GM10266 (cell line): ENCODE measurements around the gene TBCK.

ENCODE experiments used
- DNase-seq: peaks from one replicate; pipeline ENCODE4 v3.0.0; 2012; ENCODE audit errors: extremely low spot score
- TF ChIP-seq, protein P1 (sequence below): IDR thresholded peaks from 2 replicates; pipeline ENCODE4 v1.5.1; 2012; ENCODE audit warnings: mild to moderate bottlenecking, low read depth; ENCODE audit not compliant: control insufficient read depth, insufficient read depth; ENCODE audit errors: missing control alignments

Gene TBCK

GRCh38 chr4:106160560-106160959 lies 155.4 kb downstream of the TBCK start:
- no peak for DNase-seq
- TF ChIP-seq, protein P1, sequence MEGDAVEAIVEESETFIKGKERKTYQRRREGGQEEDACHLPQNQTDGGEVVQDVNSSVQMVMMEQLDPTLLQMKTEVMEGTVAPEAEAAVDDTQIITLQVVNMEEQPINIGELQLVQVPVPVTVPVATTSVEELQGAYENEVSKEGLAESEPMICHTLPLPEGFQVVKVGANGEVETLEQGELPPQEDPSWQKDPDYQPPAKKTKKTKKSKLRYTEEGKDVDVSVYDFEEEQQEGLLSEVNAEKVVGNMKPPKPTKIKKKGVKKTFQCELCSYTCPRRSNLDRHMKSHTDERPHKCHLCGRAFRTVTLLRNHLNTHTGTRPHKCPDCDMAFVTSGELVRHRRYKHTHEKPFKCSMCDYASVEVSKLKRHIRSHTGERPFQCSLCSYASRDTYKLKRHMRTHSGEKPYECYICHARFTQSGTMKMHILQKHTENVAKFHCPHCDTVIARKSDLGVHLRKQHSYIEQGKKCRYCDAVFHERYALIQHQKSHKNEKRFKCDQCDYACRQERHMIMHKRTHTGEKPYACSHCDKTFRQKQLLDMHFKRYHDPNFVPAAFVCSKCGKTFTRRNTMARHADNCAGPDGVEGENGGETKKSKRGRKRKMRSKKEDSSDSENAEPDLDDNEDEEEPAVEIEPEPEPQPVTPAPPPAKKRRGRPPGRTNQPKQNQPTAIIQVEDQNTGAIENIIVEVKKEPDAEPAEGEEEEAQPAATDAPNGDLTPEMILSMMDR: no peak

DNA sequence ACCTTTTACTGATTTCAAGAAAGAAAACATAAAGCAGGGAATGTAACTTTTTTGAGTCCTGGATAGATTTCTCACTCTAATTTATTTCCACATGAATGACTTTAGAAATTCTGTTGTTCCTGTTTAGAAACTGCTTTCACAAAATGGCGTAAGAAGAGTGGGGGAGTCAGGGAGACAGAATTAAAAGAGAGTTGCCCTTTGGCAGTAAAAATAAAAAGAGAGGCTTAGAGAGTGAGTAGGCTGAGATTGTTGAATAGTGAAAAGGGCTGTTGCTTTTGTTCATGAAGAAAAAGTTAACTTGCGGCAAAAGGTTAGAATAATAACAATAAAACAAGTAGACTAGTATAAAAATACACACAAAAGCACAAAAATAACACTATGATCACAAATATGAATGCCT lies 166.1 kb downstream of the TBCK start:
- DNase-seq: no peak
- TF ChIP-seq, protein P1: no peak

DNA sequence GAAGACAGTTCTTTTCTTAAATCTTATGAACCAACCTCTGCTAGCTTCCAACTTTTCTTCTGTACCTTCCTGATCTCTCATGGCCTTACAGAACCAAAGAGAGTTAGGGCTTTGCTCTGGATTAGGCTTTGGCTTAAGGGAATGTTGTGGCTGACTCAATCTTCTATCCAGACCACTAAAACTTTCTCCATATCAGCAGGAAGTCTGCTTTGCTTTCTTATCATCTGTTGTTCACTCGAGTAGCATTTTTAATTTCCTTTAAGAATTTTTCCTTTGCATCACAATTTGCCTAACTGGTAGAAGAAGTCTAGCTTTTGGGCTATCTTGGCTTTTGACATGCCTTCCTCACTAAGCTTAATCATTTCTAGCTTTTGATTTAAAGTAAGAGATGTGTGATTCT lies 167.0 kb downstream of the TBCK start:
- TF ChIP-seq, protein P1: no peak
- no peak for DNase-seq

DNA sequence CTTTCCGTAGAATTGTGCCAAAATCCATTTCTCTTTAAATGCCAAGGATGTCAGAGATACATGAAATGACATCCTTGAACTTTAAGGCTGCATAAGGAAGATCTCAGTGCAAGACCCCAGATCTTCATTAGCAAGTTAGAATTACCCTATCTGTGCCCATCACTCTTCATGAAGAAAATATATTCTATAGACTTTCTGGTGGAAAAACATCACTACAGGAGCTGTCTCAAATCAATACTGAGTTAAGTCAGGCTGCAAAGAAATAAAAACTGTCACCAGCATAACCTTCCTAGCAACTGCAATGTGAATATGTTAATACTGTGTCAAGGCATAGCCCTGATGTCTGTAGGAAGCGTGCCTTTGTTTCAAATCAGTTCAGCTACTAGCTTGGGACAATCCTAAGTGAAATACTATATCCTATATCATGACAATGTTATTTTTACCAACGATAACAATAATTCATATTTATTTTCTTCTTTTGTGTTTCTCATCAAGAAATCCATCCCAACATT lies 173.3 kb downstream of the TBCK start:
- TF ChIP-seq, protein P1: no peak
- DNase-seq: no peak

DNA sequence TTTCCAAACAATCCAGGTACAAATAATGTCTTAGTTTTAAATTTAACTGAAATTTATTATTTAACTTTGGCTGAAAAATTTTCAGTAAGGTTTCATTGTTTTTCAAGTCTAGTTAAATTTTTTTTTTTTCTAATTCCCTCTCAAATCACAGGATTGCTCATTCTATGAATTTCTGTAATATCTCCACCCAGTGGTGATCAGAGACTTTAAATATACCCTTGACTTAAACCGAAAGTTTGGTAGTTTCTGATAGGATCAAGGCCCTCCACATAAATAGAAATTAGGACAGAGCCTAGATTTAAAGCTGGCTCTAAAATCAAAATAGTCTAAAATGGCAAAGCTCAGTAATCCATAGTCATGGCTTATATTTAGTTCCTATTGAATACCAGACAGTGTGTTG lies 175.4 kb downstream of the TBCK start:
- TF ChIP-seq, protein P1: no peak
- DNase-seq: no peak

GRCh38 chr4:106136777-106137331 lies 179.2 kb downstream of the TBCK start:
- TF ChIP-seq, protein P1: no peak
- no peak for DNase-seq

DNA sequence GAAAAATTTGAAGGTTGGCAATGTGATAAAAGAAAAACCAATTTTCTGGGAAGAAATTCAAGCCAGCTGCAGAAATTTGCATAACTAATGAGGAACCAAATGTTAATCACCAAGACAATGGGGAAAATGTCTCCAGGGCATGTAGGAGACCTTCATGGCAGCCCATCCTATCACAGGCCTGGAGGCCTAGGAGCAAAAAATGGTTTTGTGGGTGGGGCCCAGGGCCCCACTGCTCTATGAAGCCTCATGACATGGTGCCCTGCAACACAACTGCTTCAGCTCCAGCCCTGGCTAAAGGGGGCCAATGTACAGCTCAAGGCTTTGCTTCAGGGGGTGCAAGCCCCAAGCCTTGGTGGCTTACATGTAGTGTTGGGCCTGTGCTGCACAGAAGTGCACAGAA lies 184.0 kb downstream of the TBCK start:
- TF ChIP-seq, protein P1: no peak
- no peak for DNase-seq
